ENCODE data around the gene IQSEC1. TPM values are rescaled to one million over a fixed set of nuclear protein-coding genes. Genes with fewer than 3 reads are reported as not detected.

The IQSEC1 gene
- total RNA-seq, 1 experiment from 2014 or later, result 28.1 TPM

- Histone ChIP-seq H3K9me3 (ENCODE audit: control insufficient read depth in 1 of 2, insufficient read depth in 1 of 2, low read depth in 1 of 2, low read length in 2 of 2) (no peaks in the 10 kb centered on the region), H3K27me3 (ENCODE audit: insufficient read depth, low read length) (no peaks in the 10 kb centered on the region), H3K9me2 (ENCODE audit: insufficient read depth) (no peaks in the 10 kb centered on the region), H3K4me2 (ENCODE audit: low read length) (no peak overlapping the region), H3K4me1 (ENCODE audit: control insufficient read depth in 1 of 2, insufficient read depth in 2 of 2, low read length in 2 of 2) (no peaks in the 10 kb centered on the region), H3K79me2 (ENCODE audit: insufficient read depth, low read length) (no peaks in the 10 kb centered on the region), H3K36me3 (ENCODE audit: control insufficient read depth in 1 of 2, insufficient read depth in 2 of 2, low read length in 2 of 2) (peaks cover 0 to 2% of the 10 kb centered on the region in 2 experiments; a peak in 1 of 4 replicates), H3K9ac (ENCODE audit: low read length) (no peak overlapping the region), H4K20me1 (ENCODE audit: insufficient read depth) (no peaks in the 10 kb centered on the region), H3K4me3 (replicated peaks in 1 of 2; ENCODE audit: low read depth in 1 of 2, low read length in 2 of 2) (no peak overlapping the region), H3K27ac (ENCODE audit: low read depth, low read length) (no peak overlapping the region), H2AFZ (ENCODE audit: low read depth, low read length, poor library complexity, severe bottlenecking) (no peak overlapping the region)
- intact Hi-C loops (cut with micrococcal nuclease), result no loop called here
- ChIA-PET RAD21 (ENCODE audit: low non-redundant PET in 1 of 2, low total read pairs in 2 of 2, uncharacterized antibody in 2 of 2, unreplicated experiment in 2 of 2) (no interaction called here), POLR2A (no interaction called here), CTCF (no interaction called here)
- DNase-seq (ENCODE audit: low read depth, low spot score) (no peak), ATAC-seq (no peak)
- no peak for TF ChIP-seq CBX3 (IDR thresholded peaks at IDR 0.05; ENCODE audit: low read depth)
- TF ChIP-seq CEBPB (IDR thresholded peaks at IDR 0.05; ENCODE audit: low read depth), result no peak
- no peak for TF ChIP-seq ATF3 (IDR thresholded peaks at IDR 0.05)
- no peak for TF ChIP-seq SP1 (IDR thresholded peaks at IDR 0.05; ENCODE audit: low read depth)
- no peak for TF ChIP-seq EZH2phosphoT487 (IDR thresholded peaks at IDR 0.05; ENCODE audit: borderline replicate concordance)
- TF ChIP-seq ZBTB33 (IDR thresholded peaks at IDR 0.05; ENCODE audit: extremely low read depth, insufficient replicate concordance, low read length), result no peak
- no peak for TF ChIP-seq YY1 (IDR thresholded peaks at IDR 0.05; ENCODE audit: extremely low read depth, insufficient replicate concordance, low read depth, low read length)
- no peak for TF ChIP-seq TCF7L2 (IDR thresholded peaks at IDR 0.05; ENCODE audit: borderline replicate concordance, extremely low read depth, insufficient read depth, insufficient read length)
- TF ChIP-seq EZH2 (IDR thresholded peaks at IDR 0.05), result no peak
- TF ChIP-seq RAD21 (IDR thresholded peaks at IDR 0.05; ENCODE audit: low read depth), result no peak
- no peak for TF ChIP-seq SIN3A (IDR thresholded peaks at IDR 0.05; ENCODE audit: low read depth)
- BruUV-seq (replicated peaks), result no TSS peak
These were observed 172.3 kb downstream of the IQSEC1 start for GRCh38 chr3:12900885-12901411.
